Right lobe of liver (tissue), 6 donors: ENCODE results near the gene NWD2. TPM values are rescaled to one million over a fixed set of nuclear protein-coding genes. Genes with fewer than 3 reads are reported as not detected.
"Not testable (repeated sequence)": the region's sequence is repeated elsewhere in the genome, so short reads cannot be mapped to it uniquely, and the experiment has no call there.

Source experiments
- ATAC-seq, 4 donors: fragments of 200-7000 bp; cut with Tn5 transposase; one replicate each; pipeline ENCODE4 v1.9.1; 2020; ENCODE audit warnings: mild to moderate bottlenecking in 4 of 4, moderate library complexity in 4 of 4
- DNase-seq, 3 donors: peaks; one replicate each; pipeline ENCODE4 v3.0.0-alpha.2; 2020
- H3K27ac ChIP-seq, 3 donors: fragments of 200-600 bp; one replicate each; pipeline ENCODE4 v1.8.0; 2022
- H3K27me3 ChIP-seq, 2 donors: fragments of 200-600 bp; one replicate each; pipeline ENCODE4 v1.8.0; 2022
- H3K36me3 ChIP-seq, 4 donors: fragments of 200-600 bp; sonication (generic) in 1 of 4; one replicate each; pipeline versions ENCODE4 v1.5.1 to v1.8.0; 2017 to 2022; ENCODE audit warnings: control low read depth in 1 of 4
- H3K4me1 ChIP-seq, 4 donors: fragments of 200-600 bp; sonication (generic) in 1 of 4; one replicate each; pipeline versions ENCODE4 v1.5.1 to v1.8.0; 2017 to 2022; ENCODE audit warnings: control low read depth in 1 of 4
- H3K4me3 ChIP-seq, 3 donors: fragments of 200-600 bp; one replicate each; pipeline ENCODE4 v1.8.0; 2022
- H3K9me3 ChIP-seq, 4 donors: fragments of 200-600 bp; sonication (generic) in 1 of 4; one replicate each; pipeline versions ENCODE4 v1.5.1 to v1.8.0; 2017 to 2022; ENCODE audit warnings: control low read depth in 1 of 4
- POLR2A ChIP-seq: fragments of 450-650 bp; IDR thresholded peaks from one replicate; pipeline ENCODE4 v1.6.1; 2017; ENCODE audit warnings: antibody characterized with exemption, mild to moderate bottlenecking
- WGBS: methylation state at CpG from one replicate; pipeline ENCODE4 v1.1.6; 2018; ENCODE audit warnings: low coverage, low lambda C conversion rate; ENCODE audit not compliant: insufficient coverage; ENCODE audit errors: missing lambda C conversion rate; 5-methylcytosine and 5-hydroxymethylcytosine counted together
- intact Hi-C, 2 donors: fragments of 100-400 bp; cut with DNase I; formaldehyde crosslinking; loops; one replicate each; pipeline versions ENCODE4 v1.11.2 to v1.14.1; 2022
- total RNA-seq, 6 experiments: library from RNA; depleted of rRNA in 2 of 6; stranded (reverse); fragments of >200 nt in 2 of 6; fragmentation: NEBNext Ultra II Directional in 3 of 6; extraction: Animal tissue kit (Norgen Biotek cat#: 25700) in 3 of 6; gene quantifications; one replicate each; pipeline versions ENCODE4 v1.1.0 to v1.2.4, GENCODE V29; 2016 to 2023
- TF ChIP-seq, protein P1 (sequence below), 4 donors: fragments of 200-600 bp in 3 of 4; fragments of 450-650 bp in 1 of 4; IDR thresholded peaks; one replicate each; pipeline versions ENCODE4 v1.5.1 to v1.8.0; 2016 to 2022; ENCODE audit warnings: antibody characterized with exemption in 4 of 4, mild to moderate bottlenecking in 2 of 4
- donor health status: DM: no; HTN: yes; CAD: no.
- donor health status: DM: no; HTN: no; CAD: no.
- donor health status: DM: no; HTN: no; CAD: no.
- donor health status: DM: no; HTN: yes; CAD: no.
- donor health status: DM: no; HTN: yes; CAD: no.

NWD2 gene
- total RNA-seq, 6 experiments from 2014 or later = 0.05 TPM; not detected in 5

- H3K4me3 ChIP-seq = no peak overlapping the region
- no peak for ATAC-seq
- intact Hi-C loops = no loop called here
- no peak overlapping the region for H3K27ac ChIP-seq
- H3K36me3 ChIP-seq = no peaks in the 10 kb centered on the region
- no peaks in the 10 kb centered on the region for H3K27me3 ChIP-seq
- H3K9me3 ChIP-seq = no peaks in the 10 kb centered on the region
- H3K4me1 ChIP-seq = no peaks in the 10 kb centered on the region
- no peak for DNase-seq
- 85% methylated on average over 4 of the region's 6 CpGs for WGBS
- TF ChIP-seq, protein P1, sequence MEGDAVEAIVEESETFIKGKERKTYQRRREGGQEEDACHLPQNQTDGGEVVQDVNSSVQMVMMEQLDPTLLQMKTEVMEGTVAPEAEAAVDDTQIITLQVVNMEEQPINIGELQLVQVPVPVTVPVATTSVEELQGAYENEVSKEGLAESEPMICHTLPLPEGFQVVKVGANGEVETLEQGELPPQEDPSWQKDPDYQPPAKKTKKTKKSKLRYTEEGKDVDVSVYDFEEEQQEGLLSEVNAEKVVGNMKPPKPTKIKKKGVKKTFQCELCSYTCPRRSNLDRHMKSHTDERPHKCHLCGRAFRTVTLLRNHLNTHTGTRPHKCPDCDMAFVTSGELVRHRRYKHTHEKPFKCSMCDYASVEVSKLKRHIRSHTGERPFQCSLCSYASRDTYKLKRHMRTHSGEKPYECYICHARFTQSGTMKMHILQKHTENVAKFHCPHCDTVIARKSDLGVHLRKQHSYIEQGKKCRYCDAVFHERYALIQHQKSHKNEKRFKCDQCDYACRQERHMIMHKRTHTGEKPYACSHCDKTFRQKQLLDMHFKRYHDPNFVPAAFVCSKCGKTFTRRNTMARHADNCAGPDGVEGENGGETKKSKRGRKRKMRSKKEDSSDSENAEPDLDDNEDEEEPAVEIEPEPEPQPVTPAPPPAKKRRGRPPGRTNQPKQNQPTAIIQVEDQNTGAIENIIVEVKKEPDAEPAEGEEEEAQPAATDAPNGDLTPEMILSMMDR (IDR thresholded peaks at IDR 0.05) = no peak
- TF ChIP-seq POLR2A = no peak
Measured at GRCh38 chr4:37397505-37397904, 153.0 kb downstream of the NWD2 start.

DNA sequence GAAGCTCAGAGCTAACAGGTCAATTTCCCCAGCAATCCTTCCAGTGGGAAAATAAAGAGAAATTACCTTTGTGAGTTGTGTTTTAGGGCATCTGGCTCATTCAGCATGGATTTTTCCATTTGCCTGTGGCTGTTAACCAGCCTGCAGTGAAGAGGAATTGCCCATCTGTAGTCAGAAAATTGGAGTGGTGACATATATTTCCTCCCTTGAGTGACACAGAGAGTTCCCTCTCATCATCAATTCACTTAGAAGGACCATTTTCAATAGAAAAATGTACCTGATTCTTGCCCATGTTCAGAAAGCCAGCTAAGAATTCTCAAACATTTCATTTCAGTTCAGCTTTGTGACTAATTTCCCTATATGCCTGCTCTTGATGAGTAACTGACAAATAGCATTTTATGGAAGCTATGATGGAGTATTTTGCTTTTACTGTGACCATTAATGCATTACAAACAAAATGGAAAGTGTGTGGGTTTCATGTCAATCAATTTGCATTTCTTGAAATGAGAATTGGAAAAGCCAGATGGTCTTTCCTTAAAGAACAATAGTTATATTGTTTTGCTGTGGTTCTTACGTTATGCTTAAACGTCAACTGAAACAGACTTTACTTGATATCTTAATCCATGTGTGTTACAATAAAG is 155.8 kb downstream of the NWD2 start:
- Histone ChIP-seq H3K27ac (no peak overlapping the region), H3K4me3 (no peak overlapping the region), H3K9me3 (no peaks in the 10 kb centered on the region), H3K27me3 (no peaks in the 10 kb centered on the region), H3K4me1 (no peaks in the 10 kb centered on the region), H3K36me3 (no peaks in the 10 kb centered on the region)
- DNase-seq (no peak), ATAC-seq (no peak)
- TF ChIP-seq, protein P1 (IDR thresholded peaks at IDR 0.05) = no peak
- TF ChIP-seq POLR2A = no peak
- WGBS = 79% methylated on average over 2 of the region's 2 CpGs
- intact Hi-C loops = no loop called here

GRCh38 chr4:37407938-37408826 is 163.6 kb downstream of the NWD2 start:
- H3K4me3 ChIP-seq, H3K9me3 ChIP-seq, H3K36me3 ChIP-seq, intact Hi-C loops, H3K27me3 ChIP-seq: not testable (repeated sequence)
- peaks cover 0 to 19% (median 3%) of the 10 kb centered on the region in 4 donors for H3K4me1 ChIP-seq
- WGBS = 17% methylated on average over 2 of the region's 9 CpGs
- peak; percentile 68 to 87 (median 81) for DNase-seq
- peak overlapping the region in 1 of 3 donors; percentile 3 for H3K27ac ChIP-seq
- ATAC-seq = peak; percentile 79 to 95 (median 86)

DNA sequence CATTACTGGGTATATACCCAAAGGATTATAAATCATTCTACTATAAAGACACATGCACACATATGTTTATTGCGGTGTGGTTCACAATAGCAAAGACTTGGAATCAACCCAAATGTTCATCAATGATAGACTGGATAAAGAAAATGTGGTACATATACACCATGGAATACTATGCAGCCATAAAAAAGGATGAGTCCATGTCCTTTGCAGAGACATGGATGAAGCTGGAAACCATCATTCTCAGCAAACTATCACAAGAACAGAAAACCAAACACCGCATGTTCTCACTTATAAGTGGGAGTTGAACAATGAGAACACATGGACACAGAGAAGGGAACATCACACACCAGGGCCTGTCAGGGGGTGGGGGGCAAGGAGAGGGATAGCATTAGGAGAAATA is 169.1 kb downstream of the NWD2 start:
- H3K9me3 ChIP-seq, DNase-seq, intact Hi-C loops, H3K4me3 ChIP-seq, H3K27ac ChIP-seq, H3K27me3 ChIP-seq, H3K4me1 ChIP-seq, ATAC-seq, H3K36me3 ChIP-seq: not testable (repeated sequence)
- 100% methylated on average over 1 of the region's 2 CpGs for WGBS

DNA sequence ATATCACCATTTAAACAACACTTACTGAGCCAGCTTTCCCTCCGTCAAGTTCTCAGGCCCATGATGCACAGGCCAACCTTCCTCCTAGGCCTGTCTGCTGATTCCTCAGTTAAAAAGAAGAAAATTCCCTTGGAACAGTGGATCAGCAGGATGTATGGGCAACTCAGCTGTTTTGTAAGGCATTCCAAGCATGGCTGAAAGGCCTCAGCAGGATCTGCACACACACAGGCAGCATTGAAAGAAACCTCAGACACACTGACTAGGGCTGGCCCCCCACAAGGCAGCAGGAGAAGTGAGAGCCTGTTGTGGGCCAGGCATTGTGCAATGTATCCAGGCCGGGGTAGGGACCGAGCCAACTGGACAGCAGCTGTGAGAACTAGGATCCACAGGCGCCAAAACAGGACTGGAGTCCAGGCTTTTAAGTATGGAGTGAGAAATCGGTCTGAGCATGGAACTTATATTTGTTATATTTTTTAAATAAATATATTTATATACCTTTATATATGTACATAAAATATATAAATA is 171.4 kb downstream of the NWD2 start:
- Histone ChIP-seq H3K4me1 (no peaks in the 10 kb centered on the region), H3K36me3 (no peaks in the 10 kb centered on the region), H3K27ac (no peak overlapping the region), H3K4me3 (no peak overlapping the region), H3K9me3 (no peaks in the 10 kb centered on the region), H3K27me3 (no peaks in the 10 kb centered on the region)
- TF ChIP-seq, protein P1 (IDR thresholded peaks at IDR 0.05) = no peak
- TF ChIP-seq POLR2A = no peak
- peak in 1 of 3 donors; percentile 63 for DNase-seq
- WGBS = 79% methylated on average over 5 of the region's 5 CpGs
- intact Hi-C loops = no loop called here
- peak in 3 of 4 donors; percentile 41 to 76 (median 65) for ATAC-seq
